DMS153 treated with DMSO at 0.1 percent for 48 hours (cell line): ENCODE data around the gene TSKU.

ENCODE experiments used
- DNase-seq: peaks from one replicate; lab custom pipeline; 2025; ENCODE audit not compliant: unreplicated experiment; lab: John Stamatoyannopoulos, UW

The TSKU gene

DNA sequence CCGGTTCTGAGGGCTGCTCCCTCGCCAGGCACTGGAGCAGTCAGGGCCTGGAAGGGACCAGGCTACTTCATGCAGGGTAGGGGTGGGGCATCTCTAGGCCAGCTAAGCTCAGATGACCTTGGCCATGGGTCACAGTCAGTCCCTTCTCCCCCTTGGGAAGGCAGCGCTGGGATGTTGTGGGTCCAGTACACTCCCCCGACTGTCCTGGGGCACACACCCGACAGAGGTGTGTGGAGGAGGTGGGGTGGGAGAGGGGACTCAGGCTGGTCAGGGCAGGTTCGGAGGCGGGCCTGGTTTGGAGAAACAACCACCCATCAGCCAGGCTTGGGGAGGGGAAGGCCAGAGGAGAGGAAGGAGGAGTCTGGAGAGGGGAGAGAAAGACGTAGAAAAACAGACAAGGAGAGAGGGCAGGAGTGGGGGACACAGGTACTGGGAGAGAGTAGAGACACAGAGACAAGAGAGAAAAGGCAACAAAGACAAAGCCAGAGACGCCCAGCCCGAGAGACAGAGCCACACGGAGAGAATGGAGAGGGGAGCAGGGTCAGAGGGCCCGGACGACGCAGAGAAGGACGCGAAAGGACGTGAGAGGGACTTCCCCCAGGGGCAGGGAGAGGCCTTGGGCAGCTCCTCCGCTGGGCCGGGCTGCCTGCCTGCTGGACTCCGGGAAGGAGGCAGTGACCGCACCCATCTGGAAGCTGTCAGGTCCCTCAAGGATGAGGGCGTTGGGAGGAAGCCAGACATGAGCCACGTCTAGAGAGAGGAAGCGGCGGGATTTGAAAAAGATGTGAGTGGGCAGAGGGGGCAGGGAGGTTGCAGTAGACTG lies 30.6 kb upstream of the TSKU start:
- no peak for DNase-seq

GRCh38 chr11:76753449-76753848 lies 29.7 kb upstream of the TSKU start:
- DNase-seq, result no peak

- DNase-seq, result no peak
These were observed 29.2 kb upstream of the TSKU start for GRCh38 chr11:76753950-76754349.

DNA sequence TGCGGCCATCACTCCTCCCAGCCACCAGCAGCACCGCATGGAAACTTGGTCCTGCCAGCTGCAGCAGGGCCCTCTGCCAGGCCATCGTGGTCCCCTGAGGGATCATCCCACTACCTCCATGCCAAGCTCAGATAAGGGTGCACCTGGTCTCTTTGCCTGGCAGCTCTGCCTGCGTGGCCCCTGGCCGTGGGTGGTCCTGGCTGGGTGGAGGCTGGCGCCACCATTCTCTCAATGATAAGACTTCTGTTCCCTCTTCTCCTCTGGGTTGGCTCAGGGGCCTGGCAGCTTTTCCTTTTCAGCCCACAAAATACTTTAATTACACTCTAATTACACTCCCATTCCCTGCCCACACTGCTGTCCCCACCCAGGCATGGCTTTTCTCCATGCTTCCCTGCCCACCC lies 26.8 kb upstream of the TSKU start:
- no peak for DNase-seq

- no peak for DNase-seq
These were observed 24.8 kb upstream of the TSKU start for GRCh38 chr11:76758311-76758710.

- DNase-seq, result no peak
These were observed 24.1 kb upstream of the TSKU start for GRCh38 chr11:76759092-76759491.

- no peak for DNase-seq
These were observed 23.6 kb upstream of the TSKU start for GRCh38 chr11:76759517-76759916.

GRCh38 chr11:76760236-76760635 lies 22.9 kb upstream of the TSKU start:
- DNase-seq, result no peak

GRCh38 chr11:76761718-76762355 lies 21.3 kb upstream of the TSKU start:
- DNase-seq, result no peak

- DNase-seq, result no peak
These were observed 20.8 kb upstream of the TSKU start for GRCh38 chr11:76762356-76762752.

- DNase-seq, result no peak
These were observed 20.1 kb upstream of the TSKU start for GRCh38 chr11:76762867-76763572.

DNA sequence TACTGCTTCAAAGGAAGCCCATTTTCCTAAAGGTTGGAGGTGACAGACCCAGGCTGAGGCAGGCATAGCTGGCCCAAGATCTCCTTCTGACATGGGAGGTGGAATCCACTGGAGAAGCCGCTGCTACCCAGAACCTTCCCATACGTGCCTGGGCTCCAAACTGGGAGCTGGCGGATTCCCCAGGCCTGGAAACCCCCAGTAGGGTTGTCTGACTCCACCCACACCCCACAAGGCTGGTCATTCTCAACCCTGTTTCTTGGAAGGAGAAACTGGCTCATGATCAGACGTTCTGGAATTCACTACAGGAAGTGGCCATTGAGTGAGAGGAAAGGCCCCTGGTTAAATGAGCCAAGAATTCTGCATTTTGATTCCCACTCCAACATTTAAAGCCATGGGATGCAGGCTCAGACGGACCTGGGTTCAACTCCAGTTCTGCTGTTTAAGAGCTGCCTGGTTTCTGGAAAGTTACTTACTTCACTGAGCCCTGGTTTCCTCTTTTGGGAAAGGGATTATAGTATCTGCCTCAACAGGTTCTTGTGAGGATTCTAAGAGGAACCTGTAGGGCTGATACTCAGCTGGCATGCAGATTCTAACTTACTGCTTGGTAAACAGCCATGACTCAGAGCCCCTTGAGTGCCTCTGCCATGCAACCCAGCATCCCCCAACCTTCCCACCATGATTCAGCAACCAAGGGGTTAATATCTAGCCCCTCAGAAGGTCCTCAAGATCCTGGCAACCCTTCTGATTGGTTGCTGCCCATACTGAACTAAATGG lies 19.4 kb upstream of the TSKU start:
- DNase-seq, result no peak

GRCh38 chr11:76764941-76765665 lies 18.1 kb upstream of the TSKU start:
- DNase-seq, result no peak

DNA sequence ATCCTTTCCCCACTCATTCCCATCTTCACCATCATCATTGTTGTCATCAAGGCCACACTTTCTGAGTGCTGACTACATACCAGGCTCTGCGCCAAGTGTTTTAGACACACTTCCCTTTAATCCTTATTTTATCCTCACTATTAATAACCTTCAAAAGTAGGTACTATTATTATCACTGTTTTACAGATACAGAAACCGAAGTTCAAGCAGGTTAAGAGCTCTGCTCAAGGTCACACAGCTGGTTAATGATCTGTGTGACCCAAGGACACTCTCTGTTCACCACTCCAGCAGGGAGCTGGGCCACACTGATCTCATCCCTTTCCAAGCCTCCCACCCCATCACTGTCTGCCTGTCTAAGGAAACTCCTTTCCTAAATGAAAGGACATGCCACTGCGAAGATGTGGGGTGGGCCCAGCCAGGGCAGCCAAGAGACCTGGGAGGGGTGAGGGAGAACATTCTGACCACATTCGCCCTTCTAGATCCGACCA lies 17.2 kb upstream of the TSKU start:
- DNase-seq, result no peak

DNA sequence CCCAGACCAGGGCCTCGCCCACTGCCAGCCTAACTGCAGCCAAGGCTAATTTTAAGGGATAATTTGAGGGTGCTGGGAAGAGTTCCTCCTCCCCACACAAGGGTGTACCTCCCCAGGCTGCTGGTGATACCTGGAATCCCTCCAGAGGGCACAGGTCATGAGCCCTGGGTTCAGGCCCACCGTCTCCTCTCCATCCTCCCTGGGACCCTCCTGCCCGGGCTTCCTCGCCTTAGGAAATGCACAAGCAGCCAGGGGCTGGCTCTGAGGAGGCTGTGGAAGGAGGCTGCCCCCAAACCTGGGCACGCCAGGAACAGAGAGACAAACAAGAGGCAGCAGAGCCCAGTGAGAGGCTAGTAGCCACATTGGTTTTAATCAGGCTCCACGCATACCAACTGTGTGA lies 16.6 kb upstream of the TSKU start:
- no peak for DNase-seq

GRCh38 chr11:76767659-76768058 lies 15.5 kb upstream of the TSKU start:
- no peak for DNase-seq

DNA sequence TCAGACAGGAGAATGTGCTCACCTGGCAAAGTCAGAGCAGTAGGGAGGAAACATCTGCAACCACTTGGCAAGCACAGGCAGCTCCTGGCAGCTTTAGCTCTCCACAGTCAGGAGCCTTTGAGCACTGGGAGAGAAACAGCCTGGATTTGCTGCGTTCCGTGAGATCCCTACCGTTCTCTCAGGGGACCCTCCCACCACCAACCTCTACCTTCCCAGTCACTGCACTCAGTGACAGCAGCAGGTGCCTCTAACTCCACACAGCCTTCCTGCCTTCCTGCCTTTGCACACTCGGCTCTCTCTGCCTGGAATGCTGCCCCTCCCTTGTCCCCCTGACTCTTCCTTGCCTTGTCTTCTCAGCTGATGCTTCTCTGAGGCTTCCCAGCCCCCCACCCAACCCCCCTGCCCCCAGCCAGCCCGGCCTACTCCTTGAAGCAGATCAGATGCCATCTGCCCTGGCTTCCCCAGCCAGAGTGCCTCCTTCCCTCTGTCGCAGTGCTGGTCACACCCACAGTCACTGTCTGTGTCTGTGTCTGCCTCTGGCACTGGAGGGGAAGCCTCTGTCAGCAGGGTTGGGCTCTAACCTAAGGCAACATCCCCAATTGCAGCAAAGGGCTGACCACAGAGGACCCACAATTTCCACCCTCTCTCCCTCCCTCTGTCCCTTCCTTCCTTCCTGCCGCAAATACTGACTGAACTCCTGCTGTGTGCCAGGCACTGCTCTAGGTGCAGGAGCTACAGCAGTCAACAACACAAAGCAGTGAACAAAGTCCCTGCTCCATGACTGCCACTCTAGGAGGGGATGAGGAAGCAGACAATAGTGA lies 14.9 kb upstream of the TSKU start:
- no peak for DNase-seq

GRCh38 chr11:76768909-76769560 lies 14.1 kb upstream of the TSKU start:
- DNase-seq, result no peak
